T47D (cell line): ENCODE results near the gene ARID3B.
"Not testable (repeated sequence)": the region's sequence is repeated elsewhere in the genome, so short reads cannot be mapped to it uniquely, and the experiment has no call there.

ENCODE experiments used
- DNase-seq, 2 experiments: peaks; one replicate each; pipeline versions ENCODE4 v3.0.0 to v3.0.0-alpha.2; 2011 to 2012; ENCODE audit warnings: low read depth in 1 of 2, low spot score in 1 of 2
- JUND ChIP-seq: IDR thresholded peaks from 2 replicates; pipeline ENCODE4 v1.6.1; 2012; ENCODE audit warnings: low read depth
- in situ Hi-C: cut with HindIII; loops from 2 replicates; pipeline ENCODE4 v1.10.0; 2016; ENCODE audit warnings: low sequenced_read_pairs, low pct_unique_long_range_greater_than_20kb

Gene ARID3B

DNA sequence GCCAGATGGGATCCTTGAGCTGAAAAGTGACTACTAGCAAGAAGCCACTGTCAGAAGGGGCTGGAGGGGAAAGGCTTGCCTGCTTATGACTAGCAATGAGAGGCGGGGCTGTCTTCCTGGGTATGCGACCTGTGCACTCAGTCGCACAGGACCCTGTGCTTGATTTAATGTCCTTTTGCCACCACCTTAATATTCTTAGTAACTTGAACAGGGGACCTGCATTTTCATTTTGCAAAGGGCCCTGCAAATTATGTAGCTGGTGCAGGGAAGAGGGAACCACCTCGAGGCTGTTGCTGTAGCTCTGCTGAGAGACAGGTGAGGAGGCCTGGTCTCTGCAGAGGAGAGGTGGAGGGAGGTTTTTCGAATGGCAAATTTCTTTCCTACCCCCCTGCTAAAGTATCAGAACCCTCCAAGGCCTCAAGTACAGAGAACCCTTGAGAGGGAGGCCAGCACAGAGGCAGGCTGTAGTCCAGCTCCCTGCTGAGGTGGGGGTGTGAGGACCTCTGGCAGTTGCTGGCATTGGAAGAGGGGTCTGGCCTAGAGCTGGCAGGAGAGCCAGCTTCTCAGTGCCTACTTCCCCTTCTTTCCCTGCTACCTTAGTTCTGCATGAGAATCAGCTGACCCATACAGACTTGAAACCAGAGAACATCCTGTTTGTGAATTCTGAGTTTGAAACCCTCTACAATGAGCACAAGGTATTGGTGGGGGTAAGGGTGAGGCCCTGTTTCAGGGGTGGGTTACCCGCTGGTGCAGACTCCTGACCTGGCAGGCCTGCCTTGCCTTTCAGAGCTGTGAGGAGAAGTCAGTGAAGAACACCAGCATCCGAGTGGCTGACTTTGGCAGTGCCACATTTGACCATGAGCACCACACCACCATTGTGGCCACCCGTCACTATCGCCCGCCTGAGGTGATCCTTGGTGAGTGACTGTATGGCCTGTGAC lies 86.0 kb downstream of the ARID3B start:
- DNase-seq, result no peak
- in situ Hi-C loops, result no loop called here
- TF ChIP-seq JUND, result no peak

DNA sequence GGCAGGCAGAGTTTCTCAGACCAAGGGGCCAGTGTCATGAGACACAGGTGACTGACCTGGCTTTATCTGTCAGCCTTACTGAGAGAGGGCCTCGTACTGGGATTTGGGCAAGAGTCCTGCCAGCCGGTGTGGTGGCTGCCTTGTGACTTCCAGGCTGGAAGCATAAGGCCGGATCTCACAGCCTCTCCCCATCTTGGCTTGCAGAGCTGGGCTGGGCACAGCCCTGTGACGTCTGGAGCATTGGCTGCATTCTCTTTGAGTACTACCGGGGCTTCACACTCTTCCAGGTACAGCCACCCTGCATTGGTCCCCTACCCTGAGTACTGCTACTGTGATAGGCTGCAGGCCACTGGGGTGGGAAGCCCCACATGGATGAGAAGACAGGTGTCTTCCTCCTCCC lies 86.7 kb downstream of the ARID3B start:
- no peak for TF ChIP-seq JUND
- in situ Hi-C loops, result no loop called here
- DNase-seq, result no peak

DNA sequence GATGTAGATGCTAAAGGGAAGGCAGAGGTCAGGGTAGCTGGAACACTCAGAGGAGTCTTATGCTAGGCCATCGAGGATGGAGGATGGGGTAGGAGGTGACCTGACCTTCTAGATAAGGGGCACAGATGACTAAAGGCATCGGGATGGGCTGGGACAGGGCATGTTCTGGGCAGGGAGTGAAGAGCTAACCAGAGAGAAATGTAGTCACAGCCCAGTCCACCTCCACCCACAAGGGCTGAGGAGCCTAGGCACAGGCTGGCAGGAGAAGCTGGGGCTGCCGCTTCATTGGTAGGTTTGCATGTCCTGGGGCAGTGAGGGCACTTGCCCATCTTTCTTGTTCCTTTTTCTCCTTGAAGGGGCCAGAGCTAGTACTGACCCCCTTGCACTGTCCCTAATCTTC lies 87.2 kb downstream of the ARID3B start:
- TF ChIP-seq JUND, result no peak
- DNase-seq, result no peak
- in situ Hi-C loops, result no loop called here

DNA sequence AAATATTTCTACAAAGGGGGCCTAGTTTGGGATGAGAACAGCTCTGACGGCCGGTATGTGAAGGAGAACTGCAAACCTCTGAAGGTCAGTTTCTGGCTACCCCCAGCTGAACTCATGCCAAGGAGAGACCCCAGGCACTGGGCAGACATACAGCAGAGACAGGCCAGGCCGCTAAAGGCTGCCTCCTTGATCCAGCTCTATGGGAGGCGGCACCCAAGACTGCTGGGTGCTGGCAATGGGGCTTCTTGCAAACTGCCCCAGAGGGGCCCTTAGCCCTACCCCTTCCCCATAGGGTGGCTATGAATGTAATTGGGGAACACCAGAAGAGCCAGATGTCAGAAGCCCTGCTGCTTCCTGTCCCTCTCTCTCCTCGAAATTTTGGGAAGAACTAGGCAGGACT lies 87.9 kb downstream of the ARID3B start:
- in situ Hi-C loops, result no loop called here
- no peak for DNase-seq
- no peak for TF ChIP-seq JUND

DNA sequence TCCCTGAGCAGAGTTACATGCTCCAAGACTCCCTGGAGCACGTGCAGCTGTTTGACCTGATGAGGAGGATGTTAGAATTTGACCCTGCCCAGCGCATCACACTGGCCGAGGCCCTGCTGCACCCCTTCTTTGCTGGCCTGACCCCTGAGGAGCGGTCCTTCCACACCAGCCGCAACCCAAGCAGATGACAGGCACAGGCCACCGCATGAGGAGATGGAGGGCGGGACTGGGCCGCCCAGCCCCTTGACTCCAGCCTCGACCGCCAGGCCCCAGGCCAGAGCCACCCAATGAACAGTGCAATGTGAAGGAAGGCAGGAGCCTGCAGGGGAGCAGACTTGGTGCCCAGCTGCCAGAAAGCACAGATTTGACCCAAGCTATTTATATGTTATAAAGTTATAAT lies 88.7 kb downstream of the ARID3B start:
- DNase-seq, in situ Hi-C loops: not testable (repeated sequence)

DNA sequence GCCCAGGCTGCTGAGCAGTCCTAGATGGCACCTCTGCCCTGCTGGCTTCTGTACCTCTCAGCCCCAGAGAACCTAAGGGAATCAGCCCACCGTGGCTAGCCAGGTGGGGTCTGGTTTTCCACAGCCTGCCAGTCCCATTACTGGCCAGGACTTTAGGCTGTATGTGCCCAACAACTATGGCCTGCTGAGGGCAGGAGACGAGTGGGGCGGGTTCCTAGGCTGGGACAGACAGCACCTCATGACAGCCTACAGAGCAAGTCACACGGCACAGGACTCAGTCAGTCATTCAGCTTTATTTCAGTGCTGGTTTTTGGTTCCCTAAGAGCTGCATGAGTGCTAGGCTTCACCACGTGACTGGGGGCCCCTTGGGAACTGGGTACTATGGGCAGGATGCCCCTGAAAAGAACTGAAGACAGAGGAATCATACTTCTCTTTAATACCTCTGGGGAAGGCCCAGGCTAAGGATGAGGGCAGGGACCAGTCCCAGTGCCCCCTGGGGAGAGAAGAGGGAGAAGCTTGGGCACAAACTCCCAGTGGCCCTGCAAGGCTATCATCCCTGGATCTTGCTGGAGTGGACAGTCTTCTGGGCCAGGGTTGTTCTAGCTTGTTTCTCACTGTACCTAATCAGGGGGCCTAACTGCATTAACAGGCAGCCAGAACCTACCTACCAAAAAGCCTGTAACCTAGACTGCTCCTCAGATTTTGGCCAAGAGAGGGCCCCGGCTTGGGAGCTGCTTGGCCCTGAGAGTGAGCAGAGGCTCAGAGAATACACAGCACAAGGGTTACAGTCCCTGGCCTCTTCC lies 89.5 kb downstream of the ARID3B start:
- TF ChIP-seq JUND, result no peak
- DNase-seq, result no peak
- in situ Hi-C loops, result no loop called here

DNA sequence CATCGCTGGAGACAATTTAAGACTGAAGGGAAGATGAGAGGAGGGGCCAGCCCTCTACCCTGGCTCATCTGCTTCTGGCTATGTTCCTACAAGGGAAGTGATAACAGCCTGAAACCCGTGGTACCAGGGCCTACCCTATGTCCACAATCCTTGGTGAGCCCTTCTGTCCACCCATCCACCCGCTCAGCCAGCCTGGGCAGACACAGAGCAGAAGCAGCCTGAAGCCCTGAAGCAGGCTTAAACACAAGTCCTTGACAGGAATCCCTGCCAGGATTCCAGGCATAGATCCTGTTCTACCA lies 90.0 kb downstream of the ARID3B start:
- in situ Hi-C loops, result no loop called here

DNA sequence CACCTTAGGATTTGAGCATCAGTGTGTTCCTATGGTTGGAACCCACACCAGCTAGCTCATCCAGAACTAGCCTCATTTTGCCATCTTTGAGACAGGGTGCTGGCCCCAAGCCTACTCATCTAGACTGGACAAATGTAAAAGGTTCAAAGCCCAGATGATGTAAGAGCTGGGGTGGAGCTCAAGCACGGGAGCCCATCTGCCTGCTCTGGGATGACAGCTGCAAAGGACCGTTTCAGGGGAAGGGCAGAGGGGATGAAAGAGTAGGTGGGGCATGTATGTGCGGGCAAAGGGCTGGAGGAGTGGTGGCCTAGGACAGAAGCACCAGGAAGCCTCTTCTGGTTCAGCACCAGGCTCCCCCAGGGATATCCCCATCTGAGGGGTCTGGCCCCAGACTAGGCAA lies 90.4 kb downstream of the ARID3B start:
- DNase-seq, result no peak
- in situ Hi-C loops, result no loop called here
- TF ChIP-seq JUND, result no peak

More for the DNA sequence above, 90.0 kb downstream of the ARID3B start:
- TF ChIP-seq JUND, result no peak
- no peak for DNase-seq

DNA sequence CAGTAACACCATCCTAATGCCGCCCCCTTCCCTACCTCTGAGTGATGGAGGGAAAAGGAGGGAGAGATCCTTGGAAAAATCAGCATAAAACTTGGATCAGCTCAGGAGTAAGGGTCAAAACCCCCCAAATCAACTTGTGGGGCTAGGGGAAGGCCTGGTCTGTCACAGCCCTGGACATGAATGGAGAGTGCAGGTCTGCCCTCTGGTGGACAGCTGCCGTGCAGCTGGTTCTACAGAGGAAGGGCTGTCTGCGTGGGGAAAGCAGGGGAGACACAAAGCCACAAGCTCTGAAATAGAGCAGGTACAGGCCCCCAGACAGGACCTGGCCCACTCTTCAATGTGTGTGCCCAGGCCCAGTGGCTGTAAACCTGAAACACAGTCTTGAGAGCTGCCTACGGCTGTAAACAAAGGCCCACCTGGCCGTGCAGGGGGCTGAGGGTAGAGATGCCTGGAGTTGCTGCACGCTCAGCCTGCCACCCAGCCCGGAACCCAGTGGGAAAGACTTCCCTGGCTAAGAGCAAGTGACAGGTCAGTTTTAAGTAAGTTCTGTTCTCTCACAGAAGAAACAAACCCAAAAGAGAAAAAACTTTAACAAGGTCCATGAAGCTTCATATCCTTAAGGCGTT lies 91.0 kb downstream of the ARID3B start:
- DNase-seq, result peak; percentile 66 to 74
- in situ Hi-C loops, result no loop called here
- no peak for TF ChIP-seq JUND

DNA sequence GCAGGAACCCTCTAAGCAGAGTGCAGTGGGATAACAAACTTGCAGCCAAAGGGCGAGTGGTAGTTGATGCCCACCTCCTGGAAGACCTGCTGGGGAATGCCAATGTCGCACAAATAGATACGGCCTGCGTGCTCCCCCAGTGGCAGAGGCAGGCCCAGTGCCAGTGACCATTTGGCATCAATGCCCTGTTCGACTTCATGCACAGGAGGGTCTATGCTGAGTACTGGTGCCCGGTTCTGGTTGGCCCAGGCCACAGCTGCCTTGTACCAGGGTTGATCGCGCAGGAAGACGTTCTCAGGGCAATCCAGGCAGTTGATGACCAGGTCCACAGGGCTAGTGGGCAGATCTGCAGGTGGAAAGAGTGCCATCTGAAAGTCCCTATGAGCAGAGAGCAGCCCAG lies 91.6 kb downstream of the ARID3B start:
- TF ChIP-seq JUND, result no peak
- no peak for DNase-seq
- in situ Hi-C loops, result no loop called here

DNA sequence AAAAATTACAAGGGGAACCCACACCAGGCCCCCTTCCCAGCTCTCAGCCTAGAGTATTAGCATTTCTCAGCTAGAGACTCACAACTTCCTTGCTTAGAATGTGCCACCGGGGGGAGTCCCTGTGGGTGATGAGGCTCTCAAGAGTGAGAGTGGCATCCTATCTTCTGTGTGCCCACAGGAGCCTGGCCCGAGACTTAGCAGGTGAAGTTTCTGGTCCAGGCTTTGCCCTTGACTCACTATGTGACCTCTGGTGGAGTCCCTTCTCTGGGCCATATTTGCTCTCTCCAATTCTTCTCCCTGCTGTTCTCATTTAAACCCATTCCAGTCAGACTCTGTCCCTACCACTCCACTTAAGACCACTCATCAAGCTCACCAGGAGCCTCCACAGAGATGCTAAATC lies 92.8 kb downstream of the ARID3B start:
- TF ChIP-seq JUND, result no peak
- no peak for DNase-seq
- in situ Hi-C loops, result no loop called here

DNA sequence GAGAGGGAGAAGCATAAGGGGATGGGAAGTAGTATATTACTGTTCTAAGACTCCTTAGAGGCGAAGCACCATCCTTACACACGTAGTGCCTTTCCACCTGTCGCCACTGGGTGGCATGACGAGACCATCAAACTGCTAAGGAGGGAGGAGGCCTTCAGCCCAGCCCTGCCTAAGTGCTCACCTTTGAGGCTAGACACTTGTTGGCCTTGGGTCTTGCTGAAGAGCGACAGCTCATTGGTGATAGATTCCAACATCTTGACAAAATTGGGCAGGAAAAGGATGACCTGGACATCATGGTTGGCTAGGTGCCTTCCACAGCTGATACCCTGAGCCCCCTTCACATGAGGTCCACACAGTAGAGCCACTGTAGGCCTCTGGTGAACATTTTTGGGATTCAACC lies 94.2 kb downstream of the ARID3B start:
- in situ Hi-C loops, result no loop called here
- no peak for TF ChIP-seq JUND
- DNase-seq, result peak; percentile 61 to 85

DNA sequence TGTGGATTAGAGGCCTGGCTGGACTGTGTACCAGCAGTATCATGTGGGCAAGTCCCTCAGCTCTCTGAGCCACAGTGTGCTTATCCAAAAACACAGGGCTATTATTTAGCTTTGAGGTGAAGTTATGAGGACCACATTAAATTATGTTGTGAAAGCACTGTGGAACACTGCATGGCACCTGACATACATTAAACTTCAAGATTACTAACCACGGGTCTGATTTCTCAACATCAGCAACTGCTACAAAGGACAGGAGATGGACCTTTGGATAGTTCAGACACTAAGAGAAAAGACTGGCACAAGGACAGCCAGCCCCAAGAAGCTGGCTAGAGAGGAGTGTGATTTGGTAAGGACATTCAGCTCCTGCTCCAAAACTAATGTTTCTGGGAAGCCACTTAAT lies 96.0 kb downstream of the ARID3B start:
- TF ChIP-seq JUND, result no peak
- no peak for DNase-seq
- in situ Hi-C loops, result no loop called here
